PC-9 (cell line): ENCODE results near the gene JADE2. TPM values are rescaled to one million over a fixed set of nuclear protein-coding genes. Genes with fewer than 3 reads are reported as not detected.
"Not testable (repeated sequence)": the region's sequence is repeated elsewhere in the genome, so short reads cannot be mapped to it uniquely, and the experiment has no call there.

Experiments
- BruUV-seq: library from RNA; stranded (reverse); fragments of 400-500 nt; replicated peaks from 2 replicates; lab custom pipeline; 2021; lab: Mats Ljungman, UMichigan
- CTCF ChIA-PET: fragments of 300-600 bp; sonication (Branson Sonifier 250); formaldehyde crosslinking; loops from one replicate; lab custom pipeline; 2022; ENCODE audit warnings: antibody characterized with exemption; lab: Charles Lee
- POLR2A ChIA-PET: fragments of 300-600 bp; sonication (Branson Sonifier 250); formaldehyde crosslinking; loops from one replicate; lab custom pipeline; 2022; ENCODE audit warnings: antibody characterized with exemption; ENCODE audit not compliant: unreplicated experiment; lab: Charles Lee
- DNase-seq, 2 experiments: peaks; one replicate each; pipeline versions ENCODE4 v3.0.0 to v3.0.0-alpha.2; 2015 to 2022; ENCODE audit warnings: mixed read lengths in 1 of 2
- H2AFZ ChIP-seq: fragments of 200-600 bp; sonication (generic); 2 replicates; pipeline ENCODE4 v1.8.1; 2017; ENCODE audit warnings: antibody characterized with exemption
- H3F3A ChIP-seq: fragments of 200-600 bp; sonication (generic); 2 replicates; pipeline ENCODE4 v1.8.1; 2017; ENCODE audit warnings: antibody characterized with exemption, mild to moderate bottlenecking, low read depth; ENCODE audit not compliant: insufficient read depth
- H3K27ac ChIP-seq: fragments of 200-600 bp; sonication (generic); 2 replicates; pipeline ENCODE4 v1.6.1; 2016; ENCODE audit warnings: mixed run types
- H3K27me3 ChIP-seq: fragments of 200-600 bp; sonication (generic); 2 replicates; pipeline ENCODE4 v1.6.1; 2016; ENCODE audit warnings: low read depth, mixed run types; ENCODE audit not compliant: insufficient read depth
- H3K36me3 ChIP-seq: fragments of 200-600 bp; sonication (generic); 2 replicates; pipeline ENCODE4 v1.6.1; 2016; ENCODE audit warnings: low read depth, mixed run types
- H3K4me1 ChIP-seq: fragments of 200-600 bp; sonication (generic); replicated peaks from 2 replicates; pipeline ENCODE4 v1.6.1; 2016; ENCODE audit warnings: mixed run types; ENCODE audit not compliant: insufficient read depth
- H3K4me2 ChIP-seq: fragments of 200-600 bp; sonication (generic); 2 replicates; pipeline ENCODE4 v1.6.1; 2017; ENCODE audit warnings: mixed run types
- H3K4me3 ChIP-seq: fragments of 200-600 bp; sonication (generic); 2 replicates; pipeline ENCODE4 v1.6.1; 2016; ENCODE audit warnings: mixed run types
- H3K79me2 ChIP-seq: fragments of 200-600 bp; sonication (generic); 2 replicates; pipeline ENCODE4 v1.6.1; 2017; ENCODE audit warnings: low read depth, mixed run types
- H3K9me2 ChIP-seq: fragments of 200-600 bp; sonication (generic); 2 replicates; pipeline ENCODE4 v1.8.1; 2017; ENCODE audit warnings: mild to moderate bottlenecking; ENCODE audit not compliant: insufficient read depth
- H3K9me3 ChIP-seq: fragments of 200-600 bp; sonication (generic); 2 replicates; pipeline ENCODE4 v1.8.1; 2016; ENCODE audit warnings: low read depth; ENCODE audit not compliant: insufficient read depth
- H4K20me1 ChIP-seq: fragments of 200-600 bp; sonication (generic); 2 replicates; pipeline ENCODE4 v1.8.1; 2017; ENCODE audit not compliant: insufficient read depth
- CTCF ChIP-seq: fragments of 200-600 bp; sonication (generic); conservative IDR thresholded peaks from 2 replicates; pipeline ENCODE4 v1.6.1; 2017; ENCODE audit warnings: mixed run types, antibody characterized with exemption, mild to moderate bottlenecking, moderate library complexity
- EZH2 ChIP-seq: fragments of 200-600 bp; sonication (generic); IDR thresholded peaks from 2 replicates; pipeline ENCODE4 v1.8.0; 2017; ENCODE audit warnings: antibody characterized with exemption, low read depth
- intact Hi-C: fragments of 100-400 bp; cut with micrococcal nuclease; formaldehyde crosslinking; loops from one replicate; pipeline ENCODE4 v1.10.0; 2022; ENCODE audit not compliant: unreplicated experiment
- total RNA-seq: library from RNA; stranded (reverse); gene quantifications from 2 replicates; pipeline ENCODE4 v1.2.3, GENCODE V29; 2021

Gene JADE2
- total RNA-seq, 1 experiment from 2014 or later, result 82.1 TPM

GRCh38 chr5:134594336-134594735, 68.9 kb downstream of the JADE2 start:
- ChIA-PET POLR2A (no interaction called here), CTCF (no interaction called here)
- no peak for DNase-seq
- Histone ChIP-seq H3K27me3 (no peaks in the 10 kb centered on the region), H2AFZ (no peak overlapping the region), H3K4me2 (no peak overlapping the region), H3K9me3 (no peaks in the 10 kb centered on the region), H3F3A (peaks cover 27% of the 10 kb centered on the region), H3K9me2 (no peaks in the 10 kb centered on the region), H4K20me1 (no peaks in the 10 kb centered on the region), H3K79me2 (no peaks in the 10 kb centered on the region), H3K27ac (no peak overlapping the region), H3K36me3 (no peaks in the 10 kb centered on the region), H3K4me3 (no peak overlapping the region), H3K4me1 (peaks cover 34% of the 10 kb centered on the region)
- intact Hi-C loops, result loop anchor here (5.0 to 10.0 kb wide), 3 partner anchors 38 to 417 kb away; partner anchors contain the start of genes PCBD2, SAR1B and SKP1
- no TSS peak for BruUV-seq
- TF ChIP-seq CTCF, result no peak
- TF ChIP-seq EZH2, result no peak

DNA sequence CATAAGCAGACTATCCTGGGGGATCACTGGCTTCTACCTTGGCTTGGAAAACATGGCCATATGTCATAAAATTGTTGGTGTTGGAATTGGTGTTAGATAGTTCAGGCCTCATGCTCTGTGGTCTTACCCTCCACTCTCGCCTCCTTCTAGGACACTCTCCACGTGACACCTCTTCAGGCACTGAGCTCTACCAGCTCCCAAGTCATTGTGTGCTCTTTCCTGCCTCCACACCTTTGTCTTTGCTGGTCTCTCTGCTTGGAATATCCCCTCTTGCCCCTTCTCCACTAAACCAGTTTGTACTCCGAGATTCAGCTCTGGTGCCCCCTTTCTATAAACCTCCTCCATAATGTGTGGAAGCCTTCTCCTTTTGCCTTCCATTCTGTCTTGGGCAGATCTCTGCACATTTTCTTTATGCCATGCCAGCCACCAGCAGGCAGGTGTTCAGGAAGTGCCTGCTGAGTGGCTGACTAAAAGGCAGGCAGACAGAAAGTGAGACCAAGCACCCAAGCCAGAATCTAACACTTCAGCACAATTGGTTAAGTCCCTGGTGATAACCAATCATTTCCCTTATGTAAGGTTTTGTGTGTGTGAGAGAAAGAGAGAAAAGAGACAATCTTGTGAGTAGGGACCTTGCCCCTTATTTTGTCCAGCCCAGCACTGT, 69.5 kb downstream of the JADE2 start:
- CTCF ChIA-PET, result no interaction called here
- Histone ChIP-seq H3K4me1 (peaks cover 34% of the 10 kb centered on the region), H3K4me2 (no peak overlapping the region), H3K79me2 (no peaks in the 10 kb centered on the region), H4K20me1 (no peaks in the 10 kb centered on the region), H3K4me3 (no peak overlapping the region), H2AFZ (no peak overlapping the region), H3K27ac (no peak overlapping the region), H3K9me2 (no peaks in the 10 kb centered on the region), H3K36me3 (no peaks in the 10 kb centered on the region), H3K27me3 (no peaks in the 10 kb centered on the region), H3F3A (peaks cover 27% of the 10 kb centered on the region), H3K9me3 (no peaks in the 10 kb centered on the region)
- TF ChIP-seq EZH2 (no peak), CTCF (no peak)
- intact Hi-C loops, result loop anchor here (5.0 to 10.0 kb wide), 3 partner anchors 37 to 418 kb away; partner anchors contain the start of genes PCBD2, SAR1B and SKP1
- POLR2A ChIA-PET, result no interaction called here
- DNase-seq, result no peak
- no TSS peak for BruUV-seq

- no peak for TF ChIP-seq EZH2
- no peak for TF ChIP-seq CTCF
- Histone ChIP-seq H3K36me3 (no peaks in the 10 kb centered on the region), H3K27ac (no peak overlapping the region), H3K27me3 (no peaks in the 10 kb centered on the region), H3K79me2 (no peaks in the 10 kb centered on the region), H3K4me1 (peaks cover 30% of the 10 kb centered on the region), H3K4me3 (no peak overlapping the region), H4K20me1 (no peaks in the 10 kb centered on the region), H2AFZ (no peak overlapping the region), H3K9me3 (no peaks in the 10 kb centered on the region), H3K9me2 (no peaks in the 10 kb centered on the region), H3F3A (peaks cover 26% of the 10 kb centered on the region), H3K4me2 (no peak overlapping the region)
- intact Hi-C loops, result loop anchor here (10.0 kb wide), 1 partner anchor 309 kb away; the partner anchor contains the start of gene PCBD2
- BruUV-seq, result no TSS peak
- DNase-seq, result no peak
- ChIA-PET POLR2A (interaction anchor here (0.7 kb wide), 1 partner anchor 154 kb away, joined by 3 read pairs; no protein-coding TSS in a partner anchor), CTCF (no interaction called here)
Observed at GRCh38 chr5:134595458-134595838, 70.0 kb downstream of the JADE2 start.

- H4K20me1 ChIP-seq, BruUV-seq, H3K9me2 ChIP-seq, POLR2A ChIA-PET, DNase-seq, H3K36me3 ChIP-seq, H3K27ac ChIP-seq, H3K4me3 ChIP-seq, H3K79me2 ChIP-seq, H3K27me3 ChIP-seq, H3K4me2 ChIP-seq, H3K9me3 ChIP-seq, CTCF ChIA-PET, H3K4me1 ChIP-seq, H2AFZ ChIP-seq: not testable (repeated sequence)
- peaks cover 15% of the 10 kb centered on the region; the same call in 1 of the 2 replicates for H3F3A ChIP-seq
- intact Hi-C loops, result loop anchor here (10.0 kb wide), 1 partner anchor 305 kb away; the partner anchor contains the start of gene PCBD2
Observed at GRCh38 chr5:134599820-134600219, 74.3 kb downstream of the JADE2 start.
